SK-N-SH (cell line): ENCODE measurements around the gene ZDHHC7.

Experiments
- CHD2 ChIP-seq: fragments of 150-350 bp; IDR thresholded peaks from 2 replicates; pipeline ENCODE4 v1.6.1; 2018; ENCODE audit warnings: low read length; ENCODE audit not compliant: partially characterized antibody
- ELF1 ChIP-seq: IDR thresholded peaks from 2 replicates; pipeline ENCODE4 v1.4.0; 2012
- GABPA ChIP-seq: IDR thresholded peaks from 2 replicates; pipeline ENCODE4 v1.4.0; 2012; ENCODE audit warnings: low read depth, mild to moderate bottlenecking
- MXI1 ChIP-seq: IDR thresholded peaks from 2 replicates; pipeline ENCODE4 v1.6.1; 2012; ENCODE audit warnings: mild to moderate bottlenecking, low read depth, low read length, improper control_type of control experiment
- POLR2AphosphoS5 ChIP-seq: IDR thresholded peaks from 2 replicates; pipeline ENCODE4 v1.6.1; 2012; ENCODE audit warnings: low read depth, low read length
- TF ChIP-seq, protein P1 (sequence below): fragments of 200-600 bp; sonication (generic); IDR thresholded peaks from 2 replicates; pipeline ENCODE4 v1.6.1; 2017; ENCODE audit warnings: antibody characterized with exemption, mild to moderate bottlenecking, moderate library complexity

DNA sequence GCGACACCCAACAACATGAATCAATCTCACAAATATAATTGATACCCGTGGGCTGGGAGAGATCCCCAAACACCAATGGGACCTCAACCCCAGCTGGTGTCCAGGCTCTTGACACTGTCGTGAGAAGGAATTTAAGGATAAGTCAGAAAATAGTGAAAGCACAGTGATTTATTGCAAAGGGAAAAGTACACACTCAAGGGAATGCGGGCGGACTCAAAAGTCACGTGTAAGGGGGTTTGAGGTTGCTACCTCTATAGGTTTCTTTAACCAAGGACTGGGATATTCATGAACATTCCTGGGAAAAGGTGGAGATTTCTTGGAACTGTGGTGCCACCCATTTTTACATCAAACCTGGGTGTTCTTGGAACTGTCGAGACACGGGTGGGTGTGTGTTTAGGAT is 6.3 kb upstream of the ZDHHC7 start:
- TF ChIP-seq, protein P1, sequence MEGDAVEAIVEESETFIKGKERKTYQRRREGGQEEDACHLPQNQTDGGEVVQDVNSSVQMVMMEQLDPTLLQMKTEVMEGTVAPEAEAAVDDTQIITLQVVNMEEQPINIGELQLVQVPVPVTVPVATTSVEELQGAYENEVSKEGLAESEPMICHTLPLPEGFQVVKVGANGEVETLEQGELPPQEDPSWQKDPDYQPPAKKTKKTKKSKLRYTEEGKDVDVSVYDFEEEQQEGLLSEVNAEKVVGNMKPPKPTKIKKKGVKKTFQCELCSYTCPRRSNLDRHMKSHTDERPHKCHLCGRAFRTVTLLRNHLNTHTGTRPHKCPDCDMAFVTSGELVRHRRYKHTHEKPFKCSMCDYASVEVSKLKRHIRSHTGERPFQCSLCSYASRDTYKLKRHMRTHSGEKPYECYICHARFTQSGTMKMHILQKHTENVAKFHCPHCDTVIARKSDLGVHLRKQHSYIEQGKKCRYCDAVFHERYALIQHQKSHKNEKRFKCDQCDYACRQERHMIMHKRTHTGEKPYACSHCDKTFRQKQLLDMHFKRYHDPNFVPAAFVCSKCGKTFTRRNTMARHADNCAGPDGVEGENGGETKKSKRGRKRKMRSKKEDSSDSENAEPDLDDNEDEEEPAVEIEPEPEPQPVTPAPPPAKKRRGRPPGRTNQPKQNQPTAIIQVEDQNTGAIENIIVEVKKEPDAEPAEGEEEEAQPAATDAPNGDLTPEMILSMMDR = no peak
- TF ChIP-seq GABPA = no peak
- no peak for TF ChIP-seq MXI1
- no peak for TF ChIP-seq CHD2
- no peak for TF ChIP-seq POLR2AphosphoS5
- TF ChIP-seq ELF1 = no peak
